OCI-LY1 (cell line): ENCODE results near the gene ALS2CL.

Experiments
- CTCF ChIP-seq: fragments of 200-600 bp; sonication (generic), shearing (Covaris generic); IDR thresholded peaks from 2 replicates; pipeline ENCODE4 v1.5.1; 2017; ENCODE audit warnings: mild to moderate bottlenecking, antibody characterized with exemption, low read length, moderate library complexity, mixed read lengths
- EZH2 ChIP-seq: fragments of 200-600 bp; sonication (generic), shearing (Covaris generic); IDR thresholded peaks from 2 replicates; pipeline ENCODE4 v1.8.0; 2017; ENCODE audit warnings: borderline replicate concordance, mixed run types, mild to moderate bottlenecking, antibody characterized with exemption, low read length, moderate library complexity, mixed read lengths

GRCh38 chr3:46710671-46711295, 17.3 kb upstream of the ALS2CL start:
- no peak for TF ChIP-seq CTCF
- TF ChIP-seq EZH2: no peak
